ENCODE data around the gene TESPA1.
A peak's percentile ranks its signal among the peaks of the same experiment; 100 is the strongest.
"Not testable (repeated sequence)": the region's sequence is repeated elsewhere in the genome, so short reads cannot be mapped to it uniquely, and the experiment has no call there.

TESPA1 gene

GRCh38 chr12:54948171-54948570 is 36.4 kb downstream of the TESPA1 start:
- DNase-seq (ENCODE audit: low spot score), result no peak

DNA sequence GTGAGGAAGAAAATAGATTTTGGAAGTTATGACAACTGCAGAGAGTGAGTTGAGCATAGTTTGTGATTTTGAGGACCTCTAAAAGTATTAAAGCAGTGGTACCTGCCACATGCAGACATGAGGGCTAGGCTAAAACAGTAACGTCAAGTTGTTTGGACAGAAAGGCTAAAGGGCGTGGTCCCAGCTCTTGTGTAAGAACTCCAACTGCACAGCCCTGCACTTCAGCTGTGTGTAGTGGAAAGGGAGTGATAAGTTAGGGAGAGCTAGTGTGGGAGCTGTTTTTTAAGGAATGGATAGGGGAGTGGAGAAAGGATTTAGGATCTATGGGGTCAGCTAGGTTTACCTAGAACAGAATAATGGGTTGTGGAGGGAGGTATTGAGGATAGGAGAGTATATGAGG is 39.5 kb downstream of the TESPA1 start:
- no peak for DNase-seq (ENCODE audit: low spot score)

DNA sequence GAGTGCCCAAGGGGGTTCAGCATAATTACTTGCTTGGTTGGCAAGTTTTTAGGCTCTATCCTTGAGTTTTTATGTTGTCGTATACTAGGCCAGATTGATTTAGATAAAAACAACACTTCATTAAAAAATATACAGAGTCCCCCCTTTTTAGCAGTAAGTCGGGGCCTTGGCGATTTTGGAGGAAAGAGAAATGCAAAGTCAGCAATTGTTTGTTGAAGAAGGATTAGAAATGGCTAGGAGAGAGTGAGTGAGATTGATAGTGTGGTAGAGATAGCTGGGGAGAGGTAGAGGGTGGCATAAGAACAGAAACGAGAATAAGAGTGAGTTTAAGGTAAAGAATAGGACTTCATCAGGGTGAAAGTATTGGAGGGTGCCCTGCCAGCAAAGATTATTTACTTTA is 41.3 kb downstream of the TESPA1 start:
- DNase-seq (ENCODE audit: low spot score), result not testable (repeated sequence)

- no peak for DNase-seq (ENCODE audit: low spot score)
These were observed 42.9 kb downstream of the TESPA1 start for GRCh38 chr12:54941659-54942058.

- DNase-seq (ENCODE audit: low spot score), result no peak
These were observed 43.7 kb downstream of the TESPA1 start for GRCh38 chr12:54940727-54941315.

- no peak for DNase-seq (ENCODE audit: low spot score)
These were observed 46.6 kb downstream of the TESPA1 start for GRCh38 chr12:54937929-54938328.

GRCh38 chr12:54937376-54937775 is 47.2 kb downstream of the TESPA1 start:
- DNase-seq (ENCODE audit: low spot score), result no peak

DNA sequence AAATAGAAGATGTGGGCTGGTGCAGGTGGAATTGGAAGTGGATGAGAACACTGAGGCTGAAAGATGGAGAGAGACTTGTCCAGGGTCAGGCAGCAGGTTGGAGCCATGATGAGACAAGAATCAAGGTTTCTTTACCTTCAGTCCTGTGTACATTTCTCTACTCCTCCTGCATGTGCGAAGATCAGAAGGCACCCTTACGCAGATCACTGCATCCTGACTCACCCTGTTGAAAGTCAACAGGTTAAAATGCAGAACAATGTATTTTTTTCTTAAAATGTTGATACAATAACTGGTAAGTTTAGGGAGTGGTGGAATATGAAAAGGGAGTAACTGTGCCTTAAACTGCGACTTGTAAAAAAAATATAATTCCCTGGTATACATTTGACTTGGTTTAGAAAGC is 47.8 kb downstream of the TESPA1 start:
- DNase-seq (ENCODE audit: low spot score), result no peak

DNA sequence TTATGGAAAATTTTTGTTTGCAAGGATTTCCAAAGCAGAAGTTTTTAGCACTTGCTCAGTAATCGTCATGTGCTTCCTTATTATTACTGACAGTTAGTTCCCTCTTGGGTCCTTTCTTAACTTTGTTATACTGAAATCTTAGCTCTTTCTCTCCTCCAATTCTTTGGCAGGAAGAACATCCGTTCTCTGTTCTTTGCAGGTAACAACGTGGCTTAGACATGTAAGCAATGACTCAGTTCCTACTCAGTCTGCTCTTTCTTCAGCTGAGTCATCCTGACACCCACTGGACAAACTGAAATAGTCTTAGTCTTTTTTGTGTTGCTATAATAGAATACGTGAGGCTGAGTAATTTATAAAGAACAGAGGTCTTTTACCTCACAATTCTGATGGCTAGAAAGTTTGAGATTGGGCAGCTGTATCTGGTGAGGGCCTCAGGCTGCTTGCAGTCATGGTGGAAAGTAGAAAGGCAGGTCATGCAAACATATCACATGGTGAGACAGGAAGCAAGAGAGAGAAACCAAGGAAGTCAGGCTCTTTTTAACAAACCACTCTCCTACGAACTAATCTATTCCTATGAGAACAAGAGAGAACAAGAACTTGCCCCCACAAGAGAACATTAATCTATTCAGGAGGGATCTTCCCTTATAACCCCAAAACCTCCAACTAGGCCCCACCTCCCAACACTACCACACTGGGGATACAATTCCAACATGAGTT is 49.2 kb downstream of the TESPA1 start:
- peak; percentile 13 for DNase-seq (ENCODE audit: low spot score)

DNA sequence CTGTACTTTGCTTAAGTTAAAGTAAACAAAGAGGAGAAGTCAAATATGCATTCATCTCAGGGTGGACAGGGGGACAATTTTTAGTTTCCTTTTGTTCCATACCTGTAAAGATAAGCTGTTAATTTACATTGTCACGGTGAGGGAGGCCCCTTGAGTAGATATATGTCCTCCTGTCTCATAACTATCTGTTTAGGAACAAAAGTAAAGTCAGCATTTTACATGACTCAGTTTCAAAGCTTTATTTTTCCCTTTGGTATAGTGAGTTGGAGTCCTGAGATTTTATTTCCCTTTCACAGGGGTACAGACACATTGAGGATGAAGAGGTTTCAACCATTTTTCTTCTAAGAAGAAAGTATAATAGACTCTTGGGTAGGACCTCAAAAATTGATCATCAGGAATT is 50.1 kb downstream of the TESPA1 start:
- no peak for DNase-seq (ENCODE audit: low spot score)

DNA sequence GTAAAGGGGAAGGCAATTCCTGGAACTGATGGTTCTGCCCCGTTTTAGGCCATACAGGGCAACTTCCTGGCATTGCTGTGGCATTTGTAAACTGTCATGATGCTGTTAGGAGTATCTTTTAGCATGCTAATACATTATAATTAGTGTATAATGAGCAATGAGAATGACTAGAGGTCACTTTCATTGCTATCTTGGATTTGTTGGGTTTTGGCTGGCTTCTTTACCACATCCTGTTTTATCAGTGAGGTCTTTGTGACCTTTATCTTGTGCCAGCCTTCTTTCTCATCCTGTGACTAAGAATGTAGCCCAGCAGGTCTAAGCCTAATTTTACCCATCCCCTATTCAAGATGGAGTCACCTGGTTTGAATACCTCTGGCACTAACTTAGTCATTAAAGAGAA is 51.2 kb downstream of the TESPA1 start:
- no peak for DNase-seq (ENCODE audit: low spot score)

DNA sequence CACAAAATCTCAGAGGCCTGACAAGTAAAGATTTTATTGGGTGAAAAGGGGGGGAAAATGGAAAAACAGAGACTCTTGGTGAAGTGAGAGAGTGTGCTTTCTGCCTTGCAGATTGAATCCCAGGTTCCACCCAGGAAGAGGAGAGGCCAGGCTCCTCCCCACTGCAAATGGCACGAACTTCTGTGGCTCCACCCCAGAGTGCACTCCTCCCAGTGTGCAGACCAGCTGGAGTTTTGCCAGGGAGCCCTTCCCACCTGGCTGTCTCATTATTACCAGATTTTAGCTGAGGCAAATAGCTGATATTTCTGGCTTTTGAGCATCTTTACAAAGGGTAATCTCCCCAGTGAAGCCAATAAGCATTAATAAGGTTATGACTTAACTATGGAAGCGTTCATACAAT is 51.9 kb downstream of the TESPA1 start:
- no peak for DNase-seq (ENCODE audit: low spot score)

DNA sequence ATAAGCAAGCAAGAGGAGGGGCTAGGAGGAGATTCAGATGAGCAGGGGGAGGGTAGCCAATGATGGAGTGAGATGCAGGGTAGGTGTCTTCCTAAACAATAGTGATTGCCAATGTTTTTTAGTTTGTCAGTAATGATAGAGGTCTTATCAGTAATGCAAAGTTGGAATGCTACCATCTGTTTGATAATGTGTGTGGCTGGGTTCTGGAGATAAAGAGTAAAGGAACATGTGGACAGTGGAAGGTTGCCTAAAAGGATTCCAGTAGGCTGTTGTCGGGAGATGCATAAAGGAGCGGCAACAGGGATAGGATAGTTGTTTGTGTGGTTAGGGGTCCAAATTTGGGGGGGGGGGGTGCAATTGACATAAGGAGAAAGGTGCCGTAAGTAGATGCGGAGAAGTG is 52.5 kb downstream of the TESPA1 start:
- no peak for DNase-seq (ENCODE audit: low spot score)

DNA sequence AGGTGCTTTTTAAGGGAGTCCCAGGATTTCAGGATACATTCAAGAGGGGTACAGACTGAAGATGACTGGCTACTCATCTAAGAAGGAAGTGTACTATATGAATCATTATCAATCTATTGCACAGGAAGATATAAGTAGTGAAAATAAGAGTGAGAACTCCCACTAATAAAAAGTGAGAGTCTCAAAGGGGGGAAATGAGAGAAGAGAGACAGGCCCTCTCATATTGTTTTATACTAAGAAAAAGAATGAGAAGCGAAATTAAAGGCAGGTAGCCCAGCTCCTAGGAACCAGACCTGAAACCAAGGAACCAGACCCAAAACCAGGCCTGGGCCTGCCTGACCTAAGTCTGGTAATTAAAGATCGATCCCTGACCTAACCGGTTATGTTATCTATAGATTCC is 54.6 kb downstream of the TESPA1 start:
- DNase-seq (ENCODE audit: low spot score), result no peak

DNA sequence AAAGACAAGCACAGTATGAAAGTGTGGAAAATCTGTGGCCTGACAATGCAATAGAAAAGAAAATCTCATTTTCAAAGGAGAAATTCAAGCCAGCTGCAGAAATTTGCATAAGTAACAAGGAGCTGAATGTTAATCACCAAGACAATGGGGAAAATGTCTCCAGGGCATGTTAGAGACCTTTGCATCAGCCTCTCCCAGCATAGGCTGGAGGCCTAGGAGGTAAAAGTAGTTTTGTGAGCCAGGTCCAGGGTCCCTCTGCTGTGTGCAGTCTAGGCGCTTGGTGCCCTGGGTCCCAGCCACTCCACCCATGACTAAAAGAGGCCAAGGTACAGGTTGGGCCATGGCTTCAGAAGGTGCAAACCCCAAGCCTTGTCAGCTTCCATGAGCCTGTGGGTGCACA is 58.3 kb downstream of the TESPA1 start:
- DNase-seq (ENCODE audit: low spot score), result no peak

DNA sequence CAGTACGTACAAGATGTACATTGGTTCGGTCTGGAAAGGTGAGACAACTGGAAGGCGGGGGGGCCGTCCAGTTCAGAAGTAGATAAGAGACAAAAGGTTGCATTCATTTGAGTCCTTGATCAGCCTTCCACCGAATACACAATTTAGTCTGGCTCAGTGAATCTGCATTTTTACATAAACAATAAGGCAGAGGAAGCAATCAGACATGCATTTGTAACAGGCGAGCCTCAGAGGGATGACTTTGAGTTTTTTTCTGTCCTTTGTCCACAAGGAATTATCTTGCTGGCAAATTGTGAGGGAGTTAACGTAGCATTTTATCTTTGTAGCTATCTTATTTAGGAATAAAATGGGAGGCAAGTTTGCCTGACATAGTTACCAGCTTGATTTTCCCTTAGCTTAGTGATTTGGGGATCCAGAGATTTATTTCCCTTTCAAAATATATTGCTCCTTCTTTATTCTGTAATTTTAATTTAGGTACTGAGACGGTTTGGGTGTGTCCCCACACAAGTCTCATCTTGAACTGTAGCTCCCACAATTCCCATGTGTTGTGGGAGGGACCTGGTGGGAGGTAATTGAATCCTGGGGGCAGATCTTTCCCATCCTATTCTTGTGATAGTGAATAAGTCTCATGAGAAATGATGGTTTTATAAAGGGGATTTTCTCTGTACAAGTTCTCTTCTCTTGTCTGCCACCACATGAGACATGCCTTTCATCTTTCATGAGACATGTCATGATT is 59.4 kb downstream of the TESPA1 start:
- DNase-seq (ENCODE audit: low spot score), result no peak

GRCh38 chr12:54917001-54917488 is 67.5 kb downstream of the TESPA1 start:
- no peak for DNase-seq (ENCODE audit: low spot score)

All from germinal center (tissue), 1 donor.